ENCODE measurements around the gene PDE4D.

Gene PDE4D

GRCh38 chr5:59810041-59810440 lies 83.5 kb downstream of the PDE4D start:
- H3K4me3 ChIP-seq (ENCODE audit: low read depth, low read length) = peak overlapping the region; percentile 35
- H3K4me1 ChIP-seq = peaks cover 2% of the 10 kb centered on the region; the same call in 1 of the 2 replicates
- H3K36me3 ChIP-seq = no peaks in the 10 kb centered on the region
- peaks cover 8% of the 10 kb centered on the region for H3K27me3 ChIP-seq
- peak; percentile 66 for DNase-seq
- H3K9me3 ChIP-seq = no peaks in the 10 kb centered on the region
- TF ChIP-seq CTCF (IDR thresholded peaks at IDR 0.05; ENCODE audit: low read depth, low read length) = peak; percentile 94

- TF ChIP-seq CTCF (IDR thresholded peaks at IDR 0.05; ENCODE audit: low read depth, low read length) = no peak
- Histone ChIP-seq H3K4me1 (no peaks in the 10 kb centered on the region), H3K9me3 (no peaks in the 10 kb centered on the region), H3K36me3 (no peaks in the 10 kb centered on the region), H3K4me3 (ENCODE audit: low read depth, low read length) (no peak overlapping the region), H3K27me3 (peaks cover 8% of the 10 kb centered on the region)
- DNase-seq = no peak
These were observed 85.7 kb downstream of the PDE4D start for GRCh38 chr5:59807806-59808205.

GRCh38 chr5:59800347-59800893 lies 93.1 kb downstream of the PDE4D start:
- no peaks in the 10 kb centered on the region for H3K9me3 ChIP-seq
- no peaks in the 10 kb centered on the region; the same call in 1 of the 2 replicates for H3K27me3 ChIP-seq
- H3K36me3 ChIP-seq = no peaks in the 10 kb centered on the region
- TF ChIP-seq CTCF (IDR thresholded peaks at IDR 0.05; ENCODE audit: low read depth, low read length) = no peak
- H3K4me1 ChIP-seq = peaks cover 3% of the 10 kb centered on the region; the same call in 1 of the 2 replicates
- H3K4me3 ChIP-seq (ENCODE audit: low read depth, low read length) = no peak overlapping the region
- DNase-seq = no peak

- Histone ChIP-seq H3K9me3 (no peaks in the 10 kb centered on the region), H3K36me3 (no peaks in the 10 kb centered on the region), H3K4me3 (ENCODE audit: low read depth, low read length) (no peak overlapping the region), H3K4me1 (peaks cover 3% of the 10 kb centered on the region; the same call in 1 of the 2 replicates), H3K27me3 (no peaks in the 10 kb centered on the region)
- TF ChIP-seq CTCF (IDR thresholded peaks at IDR 0.05; ENCODE audit: low read depth, low read length) = peak; percentile 75
- DNase-seq = peak; percentile 18
These were observed 93.7 kb downstream of the PDE4D start for GRCh38 chr5:59799668-59800346.

- H3K4me1 ChIP-seq = peaks cover 3% of the 10 kb centered on the region; the same call in 1 of the 2 replicates
- no peaks in the 10 kb centered on the region for H3K9me3 ChIP-seq
- no peaks in the 10 kb centered on the region for H3K27me3 ChIP-seq
- DNase-seq = no peak
- no peaks in the 10 kb centered on the region for H3K36me3 ChIP-seq
- no peak for TF ChIP-seq CTCF (IDR thresholded peaks at IDR 0.05; ENCODE audit: low read depth, low read length)
- no peak overlapping the region for H3K4me3 ChIP-seq (ENCODE audit: low read depth, low read length)
These were observed 94.5 kb downstream of the PDE4D start for GRCh38 chr5:59798862-59799667.

Measured in BE2C (cell line).